Ecto neural progenitor cell (in vitro differentiated cells): ENCODE data around the gene MCF2.

Source experiments
- DNase-seq: peaks from one replicate; pipeline ENCODE4 v3.0.0-alpha.2; 2018; ENCODE audit warnings: low spot score

The MCF2 gene

GRCh38 chrX:139600105-139600504, 107.9 kb downstream of the MCF2 start:
- no peak for DNase-seq

- no peak for DNase-seq
Measured at GRCh38 chrX:139596068-139596467, 111.9 kb downstream of the MCF2 start.

- DNase-seq, result no peak
Measured at GRCh38 chrX:139585613-139586012, 122.4 kb downstream of the MCF2 start.

- DNase-seq, result no peak
Measured at GRCh38 chrX:139581068-139581467, 126.9 kb downstream of the MCF2 start.

GRCh38 chrX:139566981-139567380, 141.0 kb downstream of the MCF2 start:
- DNase-seq, result no peak

- DNase-seq, result no peak
Measured at GRCh38 chrX:139563251-139563650, 144.7 kb downstream of the MCF2 start.

- DNase-seq, result no peak
Measured at GRCh38 chrX:139560221-139560620, 147.7 kb downstream of the MCF2 start.

- DNase-seq, result peak; percentile 43
Measured at GRCh38 chrX:139559383-139560042, 148.5 kb downstream of the MCF2 start.

- DNase-seq, result no peak
Measured at GRCh38 chrX:139554991-139555675, 152.8 kb downstream of the MCF2 start.

- DNase-seq, result no peak
Measured at GRCh38 chrX:139554376-139554775, 153.6 kb downstream of the MCF2 start.

- DNase-seq, result no peak
Measured at GRCh38 chrX:139544591-139544990, 163.4 kb downstream of the MCF2 start.

GRCh38 chrX:139543920-139544319, 164.0 kb downstream of the MCF2 start:
- DNase-seq, result no peak

- DNase-seq, result no peak
Measured at GRCh38 chrX:139542652-139543051, 165.3 kb downstream of the MCF2 start.

GRCh38 chrX:139538907-139539790, 168.8 kb downstream of the MCF2 start:
- DNase-seq, result no peak

GRCh38 chrX:139533444-139533843, 174.5 kb downstream of the MCF2 start:
- no peak for DNase-seq

GRCh38 chrX:139532834-139533233, 175.1 kb downstream of the MCF2 start:
- DNase-seq, result no peak
